PC-9 (cell line): ENCODE results near the gene RAD9A.

Experiments used
- EZH2 ChIP-seq: fragments of 200-600 bp; sonication (generic); IDR thresholded peaks from 2 replicates; pipeline ENCODE4 v1.8.0; 2017; ENCODE audit warnings: antibody characterized with exemption, low read depth
- TF ChIP-seq, protein P1 (sequence below): fragments of 200-600 bp; sonication (generic); conservative IDR thresholded peaks from 2 replicates; pipeline ENCODE4 v1.6.1; 2017; ENCODE audit warnings: mixed run types, antibody characterized with exemption, mild to moderate bottlenecking, moderate library complexity

DNA sequence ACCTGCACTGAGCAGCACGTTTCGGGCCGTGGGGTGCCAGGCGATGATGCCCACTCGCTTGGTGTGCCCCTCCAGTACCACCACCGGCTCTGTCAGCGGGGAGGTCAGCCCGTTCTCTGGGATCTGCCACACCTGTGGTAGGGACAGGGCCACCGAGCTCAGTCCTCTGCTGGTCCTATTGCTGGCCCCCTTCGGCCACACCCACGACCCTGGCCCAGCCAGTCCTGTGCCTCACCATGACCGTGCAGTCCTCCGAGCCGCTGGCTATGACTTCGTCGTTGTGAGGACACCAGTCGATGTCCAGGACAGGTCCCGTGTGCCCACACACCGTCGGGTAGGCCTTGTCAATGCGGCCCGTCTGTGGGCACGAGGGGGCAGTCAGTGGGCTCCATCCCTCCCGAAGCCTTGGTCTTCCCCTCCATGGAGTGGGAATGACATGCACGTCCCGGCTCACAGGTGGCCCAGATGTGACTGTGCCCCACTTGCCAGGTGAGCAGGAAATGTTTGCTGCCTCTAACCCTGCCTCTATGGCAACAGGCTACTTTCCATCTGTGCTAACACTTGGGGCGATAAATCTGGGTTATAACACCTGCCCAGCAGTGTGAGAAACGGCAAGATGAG lies 50.1 kb downstream of the RAD9A start:
- TF ChIP-seq, protein P1, sequence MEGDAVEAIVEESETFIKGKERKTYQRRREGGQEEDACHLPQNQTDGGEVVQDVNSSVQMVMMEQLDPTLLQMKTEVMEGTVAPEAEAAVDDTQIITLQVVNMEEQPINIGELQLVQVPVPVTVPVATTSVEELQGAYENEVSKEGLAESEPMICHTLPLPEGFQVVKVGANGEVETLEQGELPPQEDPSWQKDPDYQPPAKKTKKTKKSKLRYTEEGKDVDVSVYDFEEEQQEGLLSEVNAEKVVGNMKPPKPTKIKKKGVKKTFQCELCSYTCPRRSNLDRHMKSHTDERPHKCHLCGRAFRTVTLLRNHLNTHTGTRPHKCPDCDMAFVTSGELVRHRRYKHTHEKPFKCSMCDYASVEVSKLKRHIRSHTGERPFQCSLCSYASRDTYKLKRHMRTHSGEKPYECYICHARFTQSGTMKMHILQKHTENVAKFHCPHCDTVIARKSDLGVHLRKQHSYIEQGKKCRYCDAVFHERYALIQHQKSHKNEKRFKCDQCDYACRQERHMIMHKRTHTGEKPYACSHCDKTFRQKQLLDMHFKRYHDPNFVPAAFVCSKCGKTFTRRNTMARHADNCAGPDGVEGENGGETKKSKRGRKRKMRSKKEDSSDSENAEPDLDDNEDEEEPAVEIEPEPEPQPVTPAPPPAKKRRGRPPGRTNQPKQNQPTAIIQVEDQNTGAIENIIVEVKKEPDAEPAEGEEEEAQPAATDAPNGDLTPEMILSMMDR: no peak
- no peak for TF ChIP-seq EZH2
